CD4-positive, alpha-beta T cell treated with Interleukin-10 for 1 hour (primary cell): ENCODE data around the gene KCP.

ENCODE experiments used
- DNase-seq: peaks from one replicate; pipeline ENCODE4 v3.0.0-alpha.2; 2020

Gene KCP

DNA sequence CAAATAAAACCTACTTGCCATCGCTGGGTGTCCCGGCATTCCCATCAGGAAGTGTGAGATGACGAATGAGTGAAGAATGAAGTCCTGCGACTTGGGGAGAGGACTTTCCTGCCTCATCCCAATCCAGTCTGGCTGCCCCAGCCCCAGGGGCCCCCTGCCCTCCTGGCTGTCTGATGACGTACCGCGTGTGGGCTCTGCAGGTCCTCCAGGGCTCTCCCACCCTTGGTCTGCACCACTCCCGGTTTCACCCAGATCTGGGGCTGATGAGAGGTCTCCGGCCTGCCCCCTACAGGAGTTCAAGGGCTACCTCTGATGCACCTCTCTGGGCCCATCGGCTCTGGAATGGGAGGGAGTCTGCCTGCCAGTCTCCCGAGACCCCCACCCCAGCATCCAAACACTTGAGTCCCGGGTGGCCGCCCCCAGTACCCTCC lies 38.1 kb downstream of the KCP start:
- no peak for DNase-seq

DNA sequence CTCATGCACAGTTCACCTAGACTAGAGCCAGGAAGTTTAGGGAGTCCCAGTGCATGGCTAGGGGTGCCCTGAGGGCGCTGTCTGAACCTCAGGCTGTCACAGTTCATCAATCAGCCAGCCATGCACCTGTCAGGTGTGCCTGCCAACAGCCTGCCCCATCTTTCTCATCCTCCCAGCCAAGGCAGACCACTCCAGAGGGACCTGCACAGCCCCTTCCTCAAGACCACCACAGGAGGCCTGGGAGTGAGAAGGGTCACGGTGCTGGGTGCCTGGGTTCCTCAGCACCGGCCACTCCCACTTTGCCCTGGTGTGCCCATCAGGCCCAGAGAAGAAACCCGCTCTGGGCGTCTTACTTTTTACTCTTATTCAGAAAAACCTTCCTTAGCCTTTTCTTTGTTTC lies 39.5 kb downstream of the KCP start:
- no peak for DNase-seq

DNA sequence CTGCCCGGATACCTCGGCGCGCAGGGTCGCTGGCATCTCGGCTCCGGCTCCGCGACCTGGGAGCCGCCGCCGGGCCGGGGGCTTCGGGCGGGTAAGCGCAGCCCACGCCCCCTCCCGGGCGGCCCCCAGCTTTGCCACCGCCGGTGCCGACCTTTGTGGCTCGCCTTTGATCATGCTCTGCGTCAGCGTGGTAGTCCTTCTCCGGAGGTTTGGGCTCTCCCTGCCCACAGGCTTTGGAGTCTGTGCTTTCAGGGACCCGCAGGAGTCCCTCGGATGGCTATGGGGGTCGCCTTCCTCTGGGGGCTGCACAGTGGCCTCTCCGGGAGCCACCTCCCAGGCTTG lies 40.6 kb downstream of the KCP start:
- DNase-seq: peak; percentile 7

DNA sequence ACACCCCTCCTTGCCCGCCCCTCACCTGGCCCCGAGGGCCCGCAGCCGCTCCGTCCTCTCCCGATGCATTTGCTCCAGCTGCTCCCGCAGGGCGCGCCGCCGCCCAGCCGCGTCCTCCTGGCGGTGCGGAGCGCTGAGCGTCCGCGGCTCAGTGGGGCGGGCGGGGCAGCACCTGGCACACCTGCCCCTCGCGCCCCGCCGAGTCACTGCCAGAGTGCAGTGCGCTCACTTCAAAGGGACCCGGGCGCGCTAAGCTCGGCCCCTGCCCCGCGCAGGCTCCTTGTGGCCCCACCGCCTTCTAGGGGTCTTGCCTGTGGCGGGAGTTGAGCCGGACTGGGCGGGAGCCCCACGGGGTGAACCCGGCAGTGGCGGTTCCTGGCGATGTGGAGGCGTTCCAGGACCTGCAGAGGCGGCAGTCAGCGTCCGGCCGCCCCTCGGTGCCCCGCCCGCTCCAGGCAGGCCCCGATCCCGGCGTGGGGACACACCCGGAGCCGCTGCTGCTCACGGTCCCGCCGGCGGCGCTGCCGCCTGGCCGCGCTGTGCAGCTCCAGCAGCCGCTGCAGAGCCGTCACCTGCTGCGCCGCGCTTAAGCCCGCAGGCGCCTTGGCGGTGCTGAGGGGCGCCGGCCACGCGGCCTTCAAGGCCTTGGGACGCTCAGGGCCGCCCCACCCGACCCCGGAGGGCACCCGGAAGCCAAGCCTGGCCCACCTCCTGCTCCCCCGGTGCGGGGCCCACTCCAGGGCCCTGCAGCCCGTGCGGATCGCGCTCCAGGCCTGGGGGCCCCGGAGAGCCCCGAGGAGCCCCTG lies 41.2 kb downstream of the KCP start:
- DNase-seq: peak; percentile 44

DNA sequence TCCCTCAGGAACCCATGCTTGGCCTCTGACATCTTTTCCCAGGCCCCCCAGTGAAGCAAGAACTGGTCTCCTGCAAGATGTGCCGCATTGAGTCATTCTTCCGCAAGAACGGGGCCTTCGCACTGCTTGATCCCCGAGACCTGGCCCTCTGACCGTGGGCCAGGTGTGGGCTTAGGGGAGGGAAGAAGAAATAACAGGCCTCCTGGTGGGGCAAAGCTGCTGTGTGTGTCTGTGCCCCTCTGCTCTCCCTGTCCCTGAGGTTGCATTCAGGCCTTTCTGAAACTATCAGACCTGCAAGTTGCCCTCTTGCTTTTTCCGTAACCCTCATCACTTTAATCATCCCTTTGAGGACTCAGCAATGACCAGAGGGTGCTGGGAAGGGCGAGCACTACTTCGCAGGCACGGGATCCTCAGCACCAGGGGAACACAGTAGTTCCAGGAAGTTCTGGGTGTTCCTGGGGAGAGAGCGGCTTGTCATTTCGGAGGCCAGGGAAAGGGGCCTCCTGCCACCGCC lies 41.8 kb downstream of the KCP start:
- no peak for DNase-seq

DNA sequence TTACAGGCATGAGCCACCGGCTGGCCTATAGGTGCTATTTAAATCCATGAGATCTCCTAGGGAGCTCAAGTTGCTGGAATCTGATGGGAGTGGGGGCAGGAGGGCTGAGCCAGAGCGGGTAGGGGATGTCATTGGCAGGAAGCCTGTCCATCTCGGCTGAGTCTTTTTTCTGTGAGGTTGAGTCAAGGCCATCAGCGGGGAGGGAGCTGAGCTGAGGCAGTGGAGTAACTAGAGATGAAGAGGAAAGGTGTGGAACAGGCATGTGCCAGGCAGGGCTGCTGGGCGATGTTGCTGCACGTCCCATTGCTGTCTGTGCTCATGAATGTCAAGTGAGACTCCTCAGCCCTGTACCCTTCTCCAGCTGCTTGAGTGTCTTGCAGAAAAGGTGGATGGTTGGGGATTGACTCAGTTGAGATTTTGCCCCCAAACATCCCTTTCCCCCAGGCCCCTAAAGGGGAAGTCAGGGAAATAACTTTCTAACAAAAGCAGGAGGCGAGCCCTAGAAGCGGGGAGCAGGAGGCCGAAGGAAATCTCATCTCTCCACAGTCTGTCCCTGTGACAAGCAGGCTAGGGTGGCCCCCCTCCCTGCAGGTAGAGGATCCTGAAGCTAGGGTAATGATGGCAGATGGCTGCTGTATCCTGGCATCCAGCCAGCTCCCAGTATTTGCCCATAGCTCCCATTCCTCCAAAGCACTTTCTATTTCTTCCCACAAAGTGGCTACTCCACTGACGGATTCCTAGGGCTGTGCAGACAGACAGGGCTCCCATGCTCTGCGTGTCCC lies 42.5 kb downstream of the KCP start:
- DNase-seq: no peak

DNA sequence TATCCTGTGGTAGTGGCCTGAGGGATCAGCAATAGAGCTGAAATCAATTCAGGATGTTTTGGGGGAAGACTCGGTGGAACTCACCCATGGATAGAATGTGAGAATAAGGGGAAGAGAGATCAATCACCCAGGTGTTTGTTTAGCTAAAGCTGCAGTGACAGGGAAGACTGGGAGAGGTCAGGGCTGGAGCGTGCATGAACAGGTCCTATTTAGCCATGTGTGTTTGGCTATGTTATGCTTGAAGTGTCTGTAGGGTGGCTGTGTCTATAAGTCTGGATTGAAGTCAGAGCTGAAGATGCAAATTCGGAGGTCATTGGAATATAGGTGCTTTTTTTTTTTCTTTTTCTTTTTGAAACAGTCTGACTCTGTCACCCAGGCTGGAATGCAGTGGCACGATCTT lies 43.3 kb downstream of the KCP start:
- no peak for DNase-seq

DNA sequence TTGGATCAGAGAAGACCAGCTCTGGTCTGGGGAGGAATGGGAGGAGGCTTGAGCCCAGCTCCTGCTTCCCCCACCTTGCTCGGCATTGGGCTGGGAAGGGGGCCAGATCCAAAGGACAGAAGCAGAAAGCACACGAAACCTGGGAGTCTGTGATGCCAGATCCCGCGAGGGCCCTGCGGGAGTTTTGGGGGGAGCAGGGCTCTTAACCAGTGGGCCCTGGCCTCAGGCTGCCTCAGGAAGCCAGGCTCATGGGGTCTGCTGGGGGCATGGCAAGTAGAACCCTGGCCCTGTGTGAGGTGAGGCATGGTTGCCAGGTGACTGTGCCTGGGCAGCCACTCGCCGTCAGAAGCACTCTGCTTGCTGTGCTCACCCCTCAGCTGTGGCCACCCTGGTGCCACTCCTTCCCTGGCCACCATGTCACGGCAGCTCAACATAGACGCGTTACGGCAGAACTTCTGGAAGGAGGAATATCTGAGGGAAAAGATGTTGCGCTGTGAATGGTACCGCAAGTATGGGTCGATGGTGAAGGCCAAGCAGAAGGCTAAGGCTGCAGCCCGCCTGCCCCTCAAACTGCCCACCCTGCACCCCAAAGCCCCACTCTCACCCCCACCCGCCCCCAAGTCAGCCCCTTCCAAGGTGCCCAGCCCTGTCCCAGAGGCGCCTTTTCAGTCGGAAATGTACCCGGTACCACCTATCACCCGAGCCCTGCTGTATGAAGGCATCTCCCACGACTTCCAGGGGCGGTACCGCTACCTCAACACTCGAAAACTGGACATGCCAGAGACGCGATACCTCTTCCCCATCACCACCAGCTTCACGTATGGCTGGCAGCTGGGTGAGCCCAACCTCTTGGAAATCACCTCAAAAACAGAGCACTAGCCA lies 44.3 kb downstream of the KCP start:
- DNase-seq: no peak

DNA sequence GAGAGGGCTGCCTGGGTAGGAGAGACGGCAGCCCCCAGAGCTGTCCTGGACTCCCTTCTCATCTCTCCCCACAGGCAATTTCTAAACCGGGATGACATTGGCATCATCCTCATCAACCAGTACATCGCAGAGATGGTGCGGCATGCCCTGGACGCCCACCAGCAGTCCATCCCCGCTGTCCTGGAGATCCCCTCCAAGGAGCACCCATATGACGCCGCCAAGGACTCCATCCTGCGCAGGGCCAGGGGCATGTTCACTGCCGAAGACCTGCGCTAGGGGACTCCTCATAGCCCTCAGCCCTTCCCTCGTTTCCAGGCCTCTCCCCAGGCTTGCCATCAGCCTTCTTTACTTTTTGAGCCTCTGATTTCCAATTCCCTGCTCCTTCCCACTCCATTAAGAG lies 45.2 kb downstream of the KCP start:
- DNase-seq: no peak

DNA sequence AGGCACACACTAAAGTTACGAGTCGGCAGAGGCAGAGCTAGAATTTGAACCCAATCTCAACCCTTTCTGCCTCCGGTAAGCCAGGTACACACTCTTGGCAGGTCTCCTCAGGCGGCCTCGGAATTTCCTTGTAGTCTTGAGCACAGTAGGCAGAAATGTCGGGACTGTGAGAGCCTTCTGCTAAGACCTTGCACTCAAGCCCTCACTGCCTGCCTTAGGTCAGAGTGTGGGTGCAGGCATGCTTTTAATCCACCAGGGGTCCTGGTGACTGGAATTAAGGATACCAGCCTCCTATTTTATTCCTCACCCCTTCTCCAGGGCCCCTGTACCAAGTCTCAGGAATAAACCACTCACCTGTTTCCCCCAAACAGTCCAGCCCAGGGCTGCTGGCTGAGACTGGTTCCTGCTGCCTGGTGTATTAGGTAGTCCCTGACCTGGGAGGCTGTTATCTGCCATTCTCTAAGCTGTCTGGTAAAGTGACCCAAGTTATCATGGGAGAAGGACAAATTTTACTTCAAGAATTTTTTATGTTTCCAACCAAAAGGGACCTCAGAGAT lies 47.0 kb downstream of the KCP start:
- peak; percentile 60 for DNase-seq

DNA sequence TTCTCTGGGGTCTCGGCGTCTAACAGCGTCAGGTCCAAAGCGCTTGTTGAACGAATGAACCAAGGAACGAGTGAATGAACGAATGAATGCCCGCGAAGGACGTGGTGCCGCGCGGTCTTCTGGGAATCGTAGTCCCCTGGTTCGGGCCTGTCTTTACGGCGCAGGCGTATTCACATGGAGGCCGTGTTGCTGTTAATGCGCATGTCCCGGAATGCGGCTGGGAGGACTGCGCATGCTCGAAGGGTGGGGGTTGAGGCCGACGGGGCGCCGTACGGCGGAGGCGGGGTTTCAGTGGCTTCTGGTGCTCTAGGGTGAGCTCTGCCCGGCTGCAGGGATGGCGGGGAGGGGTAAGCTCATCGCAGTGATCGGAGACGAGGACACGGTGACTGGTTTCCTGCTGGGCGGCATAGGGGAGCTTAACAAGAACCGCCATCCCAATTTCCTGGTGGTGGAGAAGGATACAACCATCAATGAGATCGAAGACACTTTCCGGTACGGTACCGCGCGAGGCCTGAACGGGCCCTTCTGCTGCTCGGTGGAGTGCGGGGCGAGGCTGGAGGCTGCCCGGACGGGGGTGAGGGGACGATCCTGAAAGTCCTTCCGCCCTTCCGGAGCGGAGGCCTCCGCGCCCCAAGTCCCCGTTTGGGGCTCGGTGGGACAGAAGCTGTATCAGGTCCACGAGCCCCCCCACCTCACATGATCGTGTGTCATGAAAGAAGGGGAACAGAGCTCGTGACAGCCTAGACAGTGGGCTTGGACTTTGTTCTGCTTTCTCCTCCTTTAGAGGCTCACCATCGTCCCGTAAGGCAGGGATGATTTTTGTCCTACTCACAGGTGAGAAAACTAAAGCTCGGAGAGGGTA lies 47.7 kb downstream of the KCP start, which contains the start of gene ATP6V1F:
Gene ATP6V1F, plus strand, starts transcription at position 286 of the 862 bp plus-strand sequence. Its CDS starts 49 bp downstream, at position 335.
- peak; percentile 99 for DNase-seq

DNA sequence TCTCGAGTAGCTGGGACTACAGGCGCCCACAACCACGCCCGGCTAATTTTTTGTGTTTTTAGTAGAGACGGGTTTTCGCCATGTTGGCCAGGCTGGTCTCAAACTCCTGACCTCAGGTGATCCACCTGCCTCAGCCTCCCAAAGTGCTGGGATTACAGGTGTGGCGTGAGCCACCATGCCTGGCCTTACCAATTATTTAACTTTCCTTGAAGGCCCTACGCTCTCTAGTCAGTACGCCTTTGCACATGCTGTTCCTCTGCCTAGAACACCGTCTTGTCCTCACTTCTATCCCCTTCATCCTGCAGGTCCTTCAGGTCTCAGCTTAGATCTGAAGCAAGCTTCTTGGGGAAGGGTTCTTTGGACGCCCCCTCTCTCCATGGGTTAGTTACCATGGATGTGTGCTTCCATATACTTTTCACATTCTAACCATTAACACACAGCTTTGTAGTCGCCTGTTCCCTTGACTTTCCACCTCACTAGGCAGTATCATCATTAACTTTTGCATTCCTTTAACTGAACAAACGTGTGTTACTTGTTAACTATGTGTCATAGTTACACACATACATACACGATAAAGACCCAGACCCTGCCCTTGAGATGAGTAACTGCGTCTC lies 48.4 kb downstream of the KCP start:
- no peak for DNase-seq

DNA sequence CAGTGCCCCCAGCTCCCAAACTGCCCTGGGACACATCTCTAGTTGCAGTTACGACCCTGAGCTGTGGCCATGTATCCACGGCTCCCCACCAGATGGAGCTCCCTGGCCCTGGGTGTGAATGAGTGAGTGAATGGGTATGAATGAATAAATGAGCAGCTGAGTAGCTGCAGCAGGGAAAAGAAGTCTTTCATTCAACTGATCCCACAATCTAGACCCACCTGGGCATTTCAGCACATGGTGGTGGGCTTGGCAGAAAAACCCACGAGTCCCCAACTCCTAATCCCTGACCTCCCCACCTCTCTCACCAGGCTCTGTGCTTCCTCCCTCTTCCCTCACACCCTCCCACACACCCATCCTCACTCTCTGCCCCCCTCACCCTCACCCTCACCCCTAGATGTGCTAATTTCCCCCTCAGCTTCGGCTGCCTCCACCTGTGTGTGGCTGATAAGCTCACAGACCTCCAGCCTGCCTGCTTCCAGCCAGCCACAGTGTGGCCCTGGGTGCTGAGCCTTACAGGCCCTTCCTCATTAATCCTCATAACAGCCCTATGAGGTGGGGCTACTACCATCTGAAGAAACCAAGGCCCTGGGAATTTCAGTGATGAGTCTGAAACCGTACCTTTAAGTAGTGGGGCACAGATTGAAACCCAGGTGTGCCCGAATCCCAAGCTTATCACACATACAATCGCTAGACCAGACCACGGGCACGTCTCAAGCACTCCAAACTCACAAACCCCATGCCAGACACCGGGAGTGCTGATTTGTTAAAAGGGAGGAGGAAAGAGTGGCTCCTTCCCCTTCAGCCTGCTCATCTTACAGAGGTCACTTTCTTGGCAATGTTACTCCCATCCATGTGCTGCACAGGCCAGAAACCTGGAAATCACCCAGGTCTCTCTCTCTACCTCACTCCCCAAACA lies 50.1 kb downstream of the KCP start:
- DNase-seq: no peak

DNA sequence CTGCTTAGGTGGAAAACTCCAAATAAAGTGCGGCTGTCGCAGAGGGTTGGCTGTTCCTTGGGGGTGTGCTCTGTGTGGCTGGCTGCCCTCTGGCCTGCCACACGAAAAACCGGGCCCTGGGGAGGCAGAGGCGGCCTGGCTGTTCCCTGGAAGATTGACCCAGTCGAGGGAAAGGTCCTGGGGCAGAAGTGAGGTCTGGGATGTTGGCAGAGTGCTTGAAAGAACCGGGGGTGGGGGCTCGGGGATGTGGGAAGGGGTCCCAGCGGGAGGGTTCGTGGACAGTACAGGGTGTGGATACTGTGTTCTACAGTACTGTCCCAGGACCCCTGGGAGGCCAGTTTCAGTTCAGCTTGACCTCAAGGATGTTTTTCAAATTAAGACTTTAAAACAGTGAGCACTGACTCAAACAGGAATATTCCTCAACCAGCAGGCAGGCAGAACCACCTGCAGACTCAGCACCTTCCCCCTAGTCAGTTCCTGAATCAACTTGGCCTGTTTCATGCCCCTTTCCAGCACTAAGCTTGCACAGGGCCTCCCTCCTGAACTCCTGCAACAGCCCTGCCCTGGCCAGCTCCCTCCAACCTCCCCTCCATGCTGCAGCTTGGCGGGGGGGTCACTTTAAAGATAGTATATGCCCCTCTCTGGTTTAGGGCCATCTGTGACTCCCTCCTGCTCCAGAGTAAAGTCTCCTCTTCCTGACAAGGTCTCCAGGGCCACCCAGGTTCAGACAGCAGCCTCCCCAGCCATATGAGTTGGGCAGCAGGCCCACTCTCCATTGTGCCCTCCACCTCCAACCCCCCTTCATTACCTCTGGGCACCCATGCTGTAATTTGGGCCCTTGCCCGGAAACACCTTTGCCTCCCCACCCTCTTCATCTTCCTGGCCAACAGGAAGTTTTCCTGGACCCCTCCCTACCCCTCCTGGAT lies 51.0 kb downstream of the KCP start:
- no peak for DNase-seq

DNA sequence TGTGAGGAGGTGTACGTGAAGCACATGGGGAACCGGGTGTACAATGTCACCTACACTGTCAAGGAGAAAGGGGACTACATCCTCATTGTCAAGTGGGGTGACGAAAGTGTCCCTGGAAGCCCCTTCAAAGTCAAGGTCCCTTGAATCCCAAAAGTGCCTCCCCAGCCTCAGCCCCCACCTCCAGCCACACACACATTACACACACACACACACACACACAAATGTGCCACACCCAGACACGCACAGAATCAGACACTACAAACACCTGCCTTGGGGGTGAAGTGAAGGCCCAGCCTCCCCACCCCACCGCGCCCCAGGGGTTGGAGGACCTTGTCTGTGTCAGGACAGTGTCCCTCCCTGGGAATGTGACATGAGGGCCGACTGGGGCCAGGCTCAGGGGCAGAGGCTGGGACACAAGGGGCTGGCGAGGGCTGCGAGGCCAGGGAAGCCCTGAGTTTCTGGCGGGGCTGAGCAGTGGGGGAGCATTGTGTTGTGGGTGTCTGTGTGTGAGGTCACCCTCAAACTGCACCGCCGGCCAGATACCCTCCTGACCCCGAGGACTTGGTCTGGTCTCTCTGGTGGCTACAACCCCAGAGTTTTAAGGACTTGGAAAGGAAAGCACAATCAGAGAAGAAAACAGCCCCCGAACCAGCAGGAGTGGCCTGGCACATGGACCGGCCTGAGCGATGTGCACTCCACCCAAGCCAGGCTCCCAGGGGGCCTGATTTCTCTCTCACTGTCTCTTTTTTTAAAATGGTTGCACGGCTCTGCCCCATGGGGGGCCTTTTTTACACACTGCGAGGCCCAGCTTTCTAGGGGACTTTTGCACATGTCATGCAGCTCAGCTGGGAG lies 51.9 kb downstream of the KCP start:
- no peak for DNase-seq

DNA sequence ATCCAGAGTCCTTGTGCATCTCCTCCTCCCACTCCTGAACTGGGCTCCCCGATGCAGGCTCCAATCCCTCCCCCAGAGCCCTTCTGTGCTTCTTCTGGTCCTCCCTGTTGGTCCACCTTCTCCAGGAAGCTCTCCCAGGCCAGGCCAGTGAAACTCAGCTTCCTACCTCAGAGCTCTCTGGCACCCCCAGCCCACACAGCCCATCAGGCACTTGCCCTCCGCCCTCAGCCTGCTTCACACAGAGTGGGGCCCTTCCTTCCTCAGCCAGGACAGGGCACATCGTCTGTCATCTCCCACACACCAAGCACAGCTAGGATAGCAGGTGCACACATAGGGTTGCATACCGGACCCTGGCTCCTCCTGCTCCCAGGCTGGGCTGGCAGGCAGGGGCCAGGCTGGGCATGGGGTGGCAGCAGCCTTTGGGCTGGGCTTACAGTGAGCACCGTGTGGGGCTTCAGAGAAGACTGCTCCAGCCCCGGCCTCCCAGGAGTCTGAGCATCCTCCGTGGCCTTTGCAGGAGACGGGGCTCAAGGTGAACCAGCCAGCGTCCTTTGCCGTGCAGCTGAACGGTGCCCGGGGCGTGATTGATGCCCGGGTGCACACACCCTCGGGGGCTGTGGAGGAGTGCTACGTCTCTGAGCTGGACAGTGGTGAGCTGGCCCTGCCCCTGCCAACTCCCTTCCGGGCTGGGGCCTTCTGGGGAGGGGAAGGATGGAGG lies 54.3 kb downstream of the KCP start:
- no peak for DNase-seq

DNA sequence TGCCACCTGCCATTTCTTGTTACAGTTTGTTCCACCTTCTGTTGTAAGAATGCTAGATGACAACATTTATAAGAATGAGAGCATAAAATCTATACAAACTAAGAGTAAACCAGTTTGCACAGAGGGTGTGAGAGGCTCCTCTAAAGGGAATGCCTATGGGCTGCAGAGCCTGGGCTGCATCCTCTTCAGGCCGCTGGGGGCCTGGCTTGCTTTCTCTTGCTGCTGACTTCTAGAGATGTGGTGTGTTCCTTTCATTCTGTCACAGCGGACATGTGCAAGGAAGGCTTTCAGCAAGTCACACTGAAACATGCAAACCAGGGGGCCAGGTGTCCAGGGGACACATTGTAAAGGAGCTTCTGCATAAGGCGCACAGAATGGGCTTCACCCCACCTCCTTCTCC lies 55.0 kb downstream of the KCP start:
- DNase-seq: no peak
